Stimulated activated CD8-positive, alpha-beta memory T cell treated with anti-CD3 and anti-CD28 coated beads, Interleukin-7, amount 100 ng/mL, for 4 hours (primary cell): ENCODE data around the gene SETD3.
A peak's percentile ranks its signal among the peaks of the same experiment; 100 is the strongest.

Experiments used
- DNase-seq, 2 donors: peaks; one replicate each; pipeline ENCODE4 v3.0.0-alpha.2; 2020; ENCODE audit warnings: low read depth in 2 of 2

The SETD3 gene

GRCh38 chr14:99479906-99480869 is at the start of gene SETD3:
Gene SETD3 (minus strand): TSS chr14:99480859. CDS start chr14:99465805, 15,054 bp downstream.
- peak in 1 of 2 donors; percentile 24 for DNase-seq

GRCh38 chr14:99529899-99530298 is 49.2 kb upstream of the SETD3 start:
- no peak for DNase-seq

GRCh38 chr14:99527427-99528076 is 46.9 kb upstream of the SETD3 start:
- DNase-seq, result no peak

GRCh38 chr14:99527026-99527425 is 46.4 kb upstream of the SETD3 start:
- DNase-seq, result no peak

DNA sequence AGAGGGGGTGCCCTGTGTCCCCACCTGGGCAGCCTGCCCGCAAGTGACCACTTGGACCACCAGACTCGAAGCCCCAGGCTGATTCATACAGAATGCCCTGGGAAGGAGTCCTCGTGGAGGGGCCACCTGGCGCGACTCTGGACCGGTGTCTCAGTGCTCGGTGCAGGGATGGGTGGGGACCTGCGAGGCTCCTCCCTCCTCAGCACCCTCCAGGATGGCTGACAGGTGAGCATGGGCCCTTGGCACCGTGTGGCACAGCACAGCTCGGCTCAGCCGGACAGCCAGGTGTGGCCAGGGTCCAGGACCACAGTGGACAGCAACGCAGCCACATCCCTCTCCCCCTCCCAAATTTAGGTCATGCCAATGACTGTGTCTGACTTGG is 45.0 kb upstream of the SETD3 start:
- DNase-seq, result no peak

DNA sequence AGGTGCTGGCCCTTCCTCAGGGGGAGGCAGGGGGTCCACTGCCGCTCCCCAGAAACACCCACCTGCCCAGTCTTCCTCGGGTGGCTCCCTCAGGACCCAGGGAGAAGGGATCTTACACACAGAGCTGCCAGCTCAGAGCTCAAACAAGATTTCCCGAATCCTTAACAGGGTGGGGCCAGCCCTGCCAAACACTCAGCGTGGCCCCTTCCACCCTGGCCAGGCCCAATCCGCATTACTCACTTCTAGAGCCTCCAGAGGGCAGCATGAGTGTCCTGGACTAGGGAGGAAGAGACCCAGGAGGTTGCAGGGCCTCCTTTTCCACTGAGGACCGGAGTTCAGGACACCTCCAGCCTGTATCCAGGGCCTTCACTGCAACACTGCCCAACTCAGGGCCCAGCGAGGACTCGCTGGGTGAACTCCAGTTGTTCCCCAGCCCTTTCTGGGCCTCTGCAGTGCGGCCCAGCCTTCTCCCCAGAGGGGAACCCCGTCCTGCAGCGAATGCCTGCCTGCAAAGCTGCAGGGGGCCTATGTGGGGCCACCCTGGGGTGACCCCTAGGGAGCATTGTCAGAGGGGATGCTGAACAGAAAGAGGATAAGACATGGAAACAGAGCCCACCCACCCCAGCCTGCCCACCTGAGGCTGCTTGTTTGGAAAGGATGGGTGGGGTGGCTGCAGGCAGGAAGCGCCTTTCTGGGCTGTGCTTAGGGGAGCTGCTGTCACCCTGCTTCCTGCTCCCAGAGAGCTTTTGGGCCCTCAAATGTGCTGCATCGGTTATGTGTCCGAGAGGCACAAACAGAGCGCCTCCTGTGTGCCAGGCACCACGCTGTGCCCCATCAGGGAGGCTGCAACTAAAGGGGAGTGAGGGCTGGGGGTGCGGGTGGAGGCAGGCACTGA is 44.4 kb upstream of the SETD3 start:
- DNase-seq, result no peak

DNA sequence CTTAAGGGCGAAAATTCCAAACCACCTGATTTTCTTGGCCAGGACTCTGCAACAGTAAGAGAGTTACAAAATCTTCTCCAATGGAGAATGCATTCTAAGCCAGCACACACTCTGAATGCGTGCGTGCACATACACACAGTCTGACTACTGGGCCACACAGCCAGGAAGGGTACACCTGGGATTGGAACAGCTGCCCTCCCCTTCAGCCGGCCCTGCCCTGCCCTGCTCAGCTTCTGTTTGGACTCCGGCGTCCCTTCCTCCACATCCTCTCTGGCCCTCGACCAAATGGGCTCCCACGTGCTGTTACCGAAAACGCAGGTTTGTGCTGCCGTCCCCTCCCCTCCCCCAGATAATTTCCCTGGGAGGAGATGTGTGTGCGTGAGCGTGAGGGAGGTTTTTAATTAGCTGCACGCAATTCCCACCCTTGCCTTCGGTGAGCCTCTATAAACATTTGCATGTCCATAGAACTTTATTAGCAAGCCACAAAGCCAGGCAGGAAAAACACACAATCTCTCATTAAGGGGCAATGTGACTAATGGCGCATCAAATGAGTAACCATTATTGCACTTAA is 43.5 kb upstream of the SETD3 start:
- no peak for DNase-seq

DNA sequence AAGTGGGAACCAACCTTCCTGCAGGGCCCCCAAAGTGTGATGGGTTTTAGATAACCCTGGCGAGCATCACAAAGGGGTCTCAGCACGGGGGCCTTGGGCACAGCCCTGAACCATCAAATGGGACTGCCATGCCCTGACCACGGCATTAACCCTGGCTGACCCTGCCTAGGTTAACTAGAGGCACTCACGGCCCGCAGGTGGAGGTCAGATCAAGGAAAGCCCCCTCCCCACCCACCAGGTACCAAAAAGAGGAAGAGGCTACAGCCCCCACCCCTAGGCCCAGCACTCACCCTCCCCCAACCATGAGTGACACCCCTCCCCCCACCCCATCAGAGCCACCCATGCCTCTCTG is 43.0 kb upstream of the SETD3 start:
- DNase-seq, result no peak

DNA sequence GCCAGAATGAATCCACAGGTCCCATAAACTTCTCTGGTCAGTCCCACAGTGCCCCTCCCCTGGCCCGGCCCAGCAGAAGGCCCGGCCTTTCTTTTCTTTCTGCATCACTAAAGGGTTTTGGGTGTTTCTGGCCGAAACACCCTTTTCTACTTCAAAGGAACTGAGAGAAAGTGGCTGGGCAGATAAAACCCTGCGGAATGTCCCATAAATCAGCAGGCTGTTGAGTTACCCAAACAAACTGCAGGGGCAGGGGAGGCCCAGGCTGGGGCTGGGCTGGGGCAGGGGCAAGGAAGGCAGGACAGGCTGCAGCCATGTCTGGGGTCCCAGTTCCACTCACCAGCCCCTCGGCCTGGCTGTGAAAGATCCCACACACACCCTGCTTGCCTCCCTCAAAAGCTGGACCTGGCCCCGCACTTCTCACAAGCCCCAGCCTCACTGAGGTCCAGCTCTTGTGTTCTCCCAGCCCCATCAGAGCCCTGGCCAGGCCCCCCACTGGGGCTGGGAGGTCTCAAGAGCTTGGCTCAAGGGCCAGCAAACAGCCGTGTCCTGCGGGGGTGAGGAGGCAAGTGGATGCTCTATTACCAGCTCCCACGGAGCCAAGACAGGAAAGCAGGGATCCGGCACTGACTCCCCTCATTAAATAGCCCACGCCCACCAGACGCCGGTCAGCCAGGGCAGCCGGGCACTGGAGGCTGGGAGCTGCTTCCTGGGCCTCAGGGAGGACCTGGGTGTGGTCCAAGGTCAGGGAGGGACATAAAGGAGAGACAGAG is 42.5 kb upstream of the SETD3 start:
- no peak for DNase-seq

DNA sequence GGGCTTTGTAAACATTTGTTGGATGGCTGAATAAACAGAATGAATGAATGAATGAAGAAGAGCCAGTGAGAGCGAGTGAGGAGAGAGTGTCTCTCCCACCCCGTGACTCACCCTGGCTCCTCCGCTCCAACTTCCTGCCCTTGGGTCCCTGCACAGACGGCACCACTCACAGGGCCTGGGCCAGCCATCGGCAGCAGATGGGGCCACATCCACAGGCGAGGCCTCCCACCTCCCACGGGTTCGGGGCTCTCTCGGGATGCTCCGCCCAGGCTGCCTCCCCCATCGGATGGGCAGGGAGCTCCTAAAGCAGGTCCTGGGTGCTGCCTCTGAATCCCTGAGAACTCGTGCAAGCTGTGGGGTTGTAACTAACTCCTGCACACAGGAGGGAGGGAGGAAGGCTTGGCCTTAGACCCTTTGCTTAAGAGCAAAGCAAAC is 41.8 kb upstream of the SETD3 start:
- DNase-seq, result no peak

DNA sequence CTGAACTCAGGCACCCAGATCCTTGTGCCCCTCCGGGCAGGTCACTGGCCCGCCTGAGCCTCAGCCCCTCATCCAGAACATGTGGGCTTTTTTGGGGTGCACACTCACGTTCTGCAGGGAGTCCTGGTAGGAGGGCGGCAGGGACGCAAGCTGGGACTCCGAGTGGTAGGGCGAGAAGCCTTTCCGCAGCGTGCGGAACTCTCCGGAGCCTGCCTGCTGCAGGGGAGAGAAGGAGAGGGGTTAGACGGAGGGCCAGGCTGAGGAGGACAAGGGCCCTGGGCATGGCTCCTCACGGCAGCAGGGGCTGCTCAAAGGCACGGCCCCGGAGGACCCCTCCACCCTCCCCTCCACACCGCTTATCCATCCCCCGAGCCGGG is 41.4 kb upstream of the SETD3 start:
- DNase-seq, result no peak

GRCh38 chr14:99521176-99522024 is 40.7 kb upstream of the SETD3 start:
- DNase-seq, result no peak

- no peak for DNase-seq
Observed at GRCh38 chr14:99520571-99521081, 40.0 kb upstream of the SETD3 start.

DNA sequence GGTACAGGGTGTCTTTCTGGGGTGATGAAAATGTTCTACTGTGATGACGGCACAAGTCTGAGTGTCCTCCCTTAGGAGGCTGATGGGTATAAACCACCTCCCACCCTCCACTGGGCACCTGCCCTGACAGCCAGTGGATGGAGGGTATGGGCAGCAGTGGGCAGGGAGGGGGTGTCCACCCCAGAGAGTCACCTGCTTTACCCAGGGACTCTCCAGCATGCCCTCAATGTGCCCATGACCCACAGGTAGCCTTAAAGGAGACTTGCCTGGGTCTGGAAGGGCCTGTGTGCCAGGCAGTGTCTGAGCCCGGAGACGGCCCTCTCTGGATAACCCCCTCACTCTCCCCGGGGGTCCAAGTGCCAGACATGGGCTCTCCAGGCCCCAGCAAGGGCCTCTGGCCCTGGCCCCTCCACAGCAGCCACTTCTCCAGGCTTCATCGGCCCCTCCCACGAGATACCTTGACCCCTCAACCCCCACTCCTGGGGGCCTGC is 39.3 kb upstream of the SETD3 start:
- no peak for DNase-seq

- no peak for DNase-seq
Observed at GRCh38 chr14:99519347-99519881, 38.8 kb upstream of the SETD3 start.

DNA sequence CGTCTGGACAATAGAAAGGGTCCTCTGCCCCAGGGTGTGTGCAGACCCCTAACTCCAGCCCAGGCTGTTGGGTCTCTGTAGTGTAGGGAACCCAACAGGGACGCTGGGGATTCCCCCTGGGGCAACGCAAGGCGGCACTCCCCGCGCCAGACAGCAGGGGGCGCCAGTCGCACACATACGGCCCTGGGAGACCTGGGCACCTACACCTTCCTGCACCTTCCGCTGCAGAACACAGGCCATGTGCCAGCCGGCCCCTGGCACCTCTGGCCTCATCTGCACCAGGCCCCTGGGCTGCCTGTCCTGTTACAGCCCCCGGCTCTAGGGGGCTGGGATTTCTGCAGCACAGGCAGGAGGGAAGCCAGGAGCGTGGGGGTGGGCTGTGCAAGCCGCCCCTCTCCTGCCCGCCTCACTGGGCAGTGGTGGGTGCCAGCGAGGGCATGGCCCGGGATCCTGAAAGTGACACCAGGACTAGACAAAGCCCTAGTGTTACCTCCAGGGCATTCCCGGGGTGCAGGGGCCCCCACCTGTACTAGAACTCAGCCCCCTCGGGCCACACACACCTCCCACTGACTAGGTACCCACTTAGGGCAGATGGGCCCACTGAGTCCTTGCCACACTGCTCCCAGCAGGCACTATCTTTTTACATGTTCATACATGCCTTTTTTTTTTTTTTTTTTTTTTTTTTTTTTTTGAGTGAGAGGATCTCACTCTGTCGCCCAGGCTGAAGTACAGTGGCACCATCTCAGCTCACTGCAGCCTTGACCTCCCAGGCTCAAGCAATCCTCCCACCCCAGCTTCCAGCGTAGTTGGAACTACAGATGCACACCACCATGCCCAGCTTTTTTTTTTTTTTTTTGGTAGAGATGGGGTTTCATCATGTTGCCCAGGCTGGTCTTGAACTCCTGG is 38.0 kb upstream of the SETD3 start:
- peak; percentile 48 to 61 for DNase-seq

DNA sequence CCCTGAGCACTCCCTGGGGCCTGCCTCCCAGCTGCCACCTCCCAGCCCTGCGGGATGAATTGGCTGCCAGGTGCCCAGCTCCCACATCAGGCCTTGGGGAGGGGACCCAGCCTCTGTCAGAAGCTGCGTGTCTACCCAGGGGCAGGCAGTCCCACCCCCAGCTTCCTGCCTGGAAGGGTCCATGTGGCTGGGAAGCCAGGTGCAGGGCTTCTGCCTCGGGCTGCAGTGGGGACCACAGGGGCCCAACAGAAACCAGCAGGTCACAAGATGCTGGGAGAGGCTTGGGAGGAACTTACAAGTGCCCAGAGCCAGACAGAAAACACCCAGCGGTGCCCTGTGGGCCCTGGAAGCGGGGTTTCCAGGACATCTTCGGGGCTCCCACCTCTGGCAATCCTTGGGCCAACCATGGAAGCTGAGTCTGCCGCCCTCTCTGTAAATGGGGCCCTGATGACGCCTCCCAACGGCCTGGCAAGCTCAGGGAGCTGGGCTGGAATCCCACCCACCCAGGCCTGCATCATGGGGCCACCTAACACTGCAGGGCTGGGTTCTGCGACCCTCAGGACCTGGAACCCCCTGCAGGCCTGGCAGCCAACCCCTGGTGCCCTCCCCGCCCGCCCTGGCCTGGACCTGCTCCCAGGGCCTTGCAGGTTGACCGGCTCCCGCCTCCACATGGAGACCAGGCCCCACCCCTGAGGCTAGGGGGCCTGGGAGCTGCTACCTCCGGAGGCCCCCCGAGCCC is 37.2 kb upstream of the SETD3 start:
- no peak for DNase-seq
